IMR-90 (cell line): ENCODE results near the gene TP63. TPM values are rescaled to one million over a fixed set of nuclear protein-coding genes. Genes with fewer than 3 reads are reported as not detected.

Source experiments
- ATAC-seq: fragments of 200-7000 bp; cut with Tn5 transposase; 2 replicates; pipeline ENCODE4 v1.9.1; 2020; ENCODE audit warnings: low read depth, mild to moderate bottlenecking, moderate library complexity
- BruUV-seq: library from RNA; stranded (reverse); fragments of 400-500 nt; replicated peaks from 2 replicates; lab custom pipeline; 2021; lab: Mats Ljungman, UMichigan
- CTCF ChIA-PET: fragments of 300-600 bp; formaldehyde crosslinking; extraction: SDS; loops from one replicate; lab custom pipeline; 2021; ENCODE audit warnings: antibody characterized with exemption; lab: Yijun Ruan, JAX
- POLR2A ChIA-PET: fragments of 300-600 bp; sonication (Branson Sonifier 250); formaldehyde crosslinking; loops from one replicate; lab custom pipeline; 2022; ENCODE audit warnings: antibody characterized with exemption; ENCODE audit not compliant: unreplicated experiment; lab: Charles Lee
- DNase-seq: peaks from one replicate; pipeline ENCODE4 v3.0.0; 2013
- H2AFZ ChIP-seq: replicated peaks from 2 replicates; pipeline ENCODE3; 2013; ENCODE audit warnings: low read length, mild to moderate bottlenecking; ENCODE audit not compliant: poor library complexity
- H2AK5ac ChIP-seq: 2 replicates; pipeline ENCODE4 v1.6.1; 2013; ENCODE audit warnings: low read depth, low read length, inconsistent platforms
- H2AK9ac ChIP-seq: replicated peaks from 2 replicates; pipeline ENCODE3; 2013; ENCODE audit warnings: mild to moderate bottlenecking, low read depth, low read length, moderate library complexity; ENCODE audit not compliant: poor library complexity
- H2BK120ac ChIP-seq: 2 replicates; pipeline ENCODE4 v1.6.1; 2013; ENCODE audit warnings: low read depth, low read length, inconsistent platforms
- H2BK15ac ChIP-seq: 3 replicates; pipeline ENCODE4 v1.6.1; 2013; ENCODE audit warnings: low read depth, low read length, inconsistent platforms
- H2BK20ac ChIP-seq: 2 replicates; pipeline ENCODE4 v1.6.1; 2013; ENCODE audit warnings: low read depth, mild to moderate bottlenecking, inconsistent platforms, low read length, moderate library complexity
- H2BK5ac ChIP-seq: 2 replicates; pipeline ENCODE4 v1.6.1; 2013; ENCODE audit warnings: mild to moderate bottlenecking, low read depth, low read length, inconsistent platforms; ENCODE audit not compliant: poor library complexity, severe bottlenecking
- H3K14ac ChIP-seq: replicated peaks from 2 replicates; pipeline ENCODE4 v1.6.1; 2013; ENCODE audit warnings: low read depth, low read length, inconsistent platforms
- H3K18ac ChIP-seq: 2 replicates; pipeline ENCODE4 v1.6.1; 2013; ENCODE audit warnings: low read depth, low read length, control low read depth
- H3K23ac ChIP-seq: 2 replicates; pipeline ENCODE4 v1.6.1; 2013; ENCODE audit warnings: low read depth, low read length, inconsistent platforms
- H3K27ac ChIP-seq: 2 replicates; pipeline ENCODE4 v1.5.1; 2013; ENCODE audit warnings: mild to moderate bottlenecking, control low read depth, low read length; ENCODE audit not compliant: insufficient read depth
- H3K27me3 ChIP-seq: 2 replicates; pipeline ENCODE4 v1.6.1; 2013; ENCODE audit warnings: low read length; ENCODE audit not compliant: control insufficient read depth, insufficient read depth
- H3K36me3 ChIP-seq: 2 replicates; pipeline ENCODE4 v1.6.1; 2013; ENCODE audit warnings: low read length, mixed read lengths; ENCODE audit not compliant: control insufficient read depth, insufficient read depth
- H3K4ac ChIP-seq: 2 replicates; pipeline ENCODE4 v1.6.1; 2013; ENCODE audit warnings: low read depth, low read length, inconsistent platforms
- H3K4me1 ChIP-seq: 2 replicates; pipeline ENCODE4 v1.6.1; 2013; ENCODE audit warnings: low read length, mixed read lengths; ENCODE audit not compliant: control insufficient read depth, insufficient read depth
- H3K4me2 ChIP-seq: 2 replicates; pipeline ENCODE4 v1.6.1; 2013; ENCODE audit warnings: low read depth, mild to moderate bottlenecking, control low read depth, low read length, moderate library complexity
- H3K4me3 ChIP-seq: 2 replicates; pipeline ENCODE4 v1.5.1; 2013; ENCODE audit warnings: low read depth, mild to moderate bottlenecking, control low read depth, low read length, moderate library complexity; ENCODE audit not compliant: insufficient read depth
- H3K56ac ChIP-seq: 2 replicates; pipeline ENCODE4 v1.6.1; 2013; ENCODE audit warnings: low read length, inconsistent platforms; ENCODE audit not compliant: insufficient read depth; ENCODE audit errors: extremely low read depth
- H3K79me1 ChIP-seq, 2 experiments: 2 replicates each; pipeline ENCODE4 v1.6.1; 2013; ENCODE audit warnings: low read length in 2 of 2, inconsistent platforms in 1 of 2, low read depth in 1 of 2
- H3K9ac ChIP-seq: 2 replicates; pipeline ENCODE4 v1.6.1; 2013; ENCODE audit warnings: low read depth, low read length, control low read depth
- H3K9me1 ChIP-seq: 2 replicates; pipeline ENCODE4 v1.6.1; 2013; ENCODE audit warnings: low read length, inconsistent platforms; ENCODE audit not compliant: insufficient read depth
- H3K9me3 ChIP-seq: 2 replicates; pipeline ENCODE4 v1.6.1; 2013; ENCODE audit warnings: low read length; ENCODE audit not compliant: control insufficient read depth, insufficient read depth
- H4K20me1 ChIP-seq: 2 replicates; pipeline ENCODE4 v1.6.1; 2013; ENCODE audit warnings: low read length, inconsistent platforms; ENCODE audit not compliant: insufficient read depth
- H4K5ac ChIP-seq: 2 replicates; pipeline ENCODE4 v1.6.1; 2013; ENCODE audit warnings: mild to moderate bottlenecking, low read depth, low read length, control low read depth
- H4K8ac ChIP-seq, 2 experiments: 2 replicates each; pipeline ENCODE4 v1.6.1; 2013; ENCODE audit warnings: low read depth in 2 of 2, low read length in 2 of 2, control low read depth in 1 of 2, inconsistent platforms in 1 of 2
- H4K91ac ChIP-seq: 2 replicates; pipeline ENCODE4 v1.6.1; 2013; ENCODE audit warnings: low read depth, low read length, inconsistent platforms; ENCODE audit not compliant: insufficient read depth
- BHLHE40 ChIP-seq: fragments of 150-350 bp; IDR thresholded peaks from 2 replicates; pipeline ENCODE4 v1.6.1; 2016; ENCODE audit warnings: mild to moderate bottlenecking, low read depth, low read length
- CHD1 ChIP-seq: IDR thresholded peaks from 2 replicates; pipeline ENCODE4 v1.6.1; 2012; ENCODE audit warnings: low read depth, low read length, improper control_type of control experiment
- CTCF ChIP-seq: conservative IDR thresholded peaks from 2 replicates; pipeline ENCODE4 v1.5.1; 2012; ENCODE audit warnings: mild to moderate bottlenecking, low read depth, low read length, improper control_type of control experiment
- ELK1 ChIP-seq: fragments of 150-350 bp; IDR thresholded peaks from 2 replicates; pipeline ENCODE4 v1.6.1; 2016; ENCODE audit warnings: low read depth, mild to moderate bottlenecking, low read length, moderate library complexity, borderline replicate concordance
- FOS ChIP-seq: fragments of 150-350 bp; IDR thresholded peaks from 2 replicates; pipeline ENCODE4 v1.6.1; 2016; ENCODE audit warnings: low read depth, low read length
- MAFK ChIP-seq: IDR thresholded peaks from 2 replicates; pipeline ENCODE4 v1.6.1; 2012; ENCODE audit warnings: low read depth, low read length, improper control_type of control experiment
- MAZ ChIP-seq: IDR thresholded peaks from 2 replicates; pipeline ENCODE4 v1.6.1; 2012; ENCODE audit warnings: low read depth, mild to moderate bottlenecking, low read length, improper control_type of control experiment, moderate library complexity, borderline replicate concordance
- MXI1 ChIP-seq: IDR thresholded peaks from 2 replicates; pipeline ENCODE4 v1.6.1; 2012; ENCODE audit warnings: low read depth, mild to moderate bottlenecking, low read length, moderate library complexity, borderline replicate concordance
- POLR2A ChIP-seq: IDR thresholded peaks from 2 replicates; pipeline ENCODE4 v1.6.1; 2012; ENCODE audit warnings: mild to moderate bottlenecking, low read depth, low read length
- RAD21 ChIP-seq: IDR thresholded peaks from 2 replicates; pipeline ENCODE4 v1.6.1; 2012; ENCODE audit warnings: low read length, improper control_type of control experiment
- RFX5 ChIP-seq: IDR thresholded peaks from 2 replicates; pipeline ENCODE4 v1.8.0; 2012; ENCODE audit warnings: low read depth, mild to moderate bottlenecking, low read length, moderate library complexity
- WGBS, 2 experiments: methylation state at CpG; one replicate each; pipeline versions ENCODE4 v1.1.5 to v1.1.7; 2013; ENCODE audit warnings: missing lambda C conversion rate in 2 of 2; ENCODE audit not compliant: insufficient read length in 1 of 2; ENCODE audit errors: extremely low coverage in 2 of 2; 5-methylcytosine and 5-hydroxymethylcytosine counted together
- dilution Hi-C: fragments of 300-500 bp; cut with HindIII; formaldehyde crosslinking; loops from one replicate; pipeline ENCODE4 v1.14.3; 2018; ENCODE audit warnings: low sequenced_read_pairs; ENCODE audit not compliant: unreplicated experiment
- in situ Hi-C: fragments of 300-500 bp; cut with MboI; formaldehyde crosslinking; loops from 3 replicates; pipeline ENCODE4 v1.14.3; 2019; ENCODE audit warnings: low sequenced_read_pairs, inconsistent platforms, mixed read lengths
- intact Hi-C: fragments of 100-400 bp; cut with micrococcal nuclease; formaldehyde crosslinking; loops from 2 replicates; pipeline ENCODE4 v1.10.0; 2022
- polyA plus RNA-seq, 3 experiments: library from polyadenylated mRNA; depleted of rRNA; stranded (reverse); fragments of >200 nt; gene quantifications; 2 replicates each; pipeline ENCODE4 v1.2.3, GENCODE V29; 2012; ENCODE audit warnings: low replicate concordance in 1 of 3
- total RNA-seq: library from RNA; depleted of rRNA; stranded (reverse); fragments of >200 nt; gene quantifications from 2 replicates; pipeline ENCODE4 v1.2.3, GENCODE V29; 2012

TP63 gene
- total and polyA plus RNA-seq, 2 of the 4 experiments (the other 2 are of a cell fraction) = not detected

GRCh38 chr3:189582179-189582578 lies 49.0 kb upstream of the TP63 start:
- dilution Hi-C loops = no loop called here

More at GRCh38 chr3:189582179-189582578, 49.0 kb upstream of the TP63 start:
- Histone ChIP-seq H3K9me1 (no peaks in the 10 kb centered on the region), H3K36me3 (no peaks in the 10 kb centered on the region), H3K18ac (no peak overlapping the region), H2BK15ac (no peak overlapping the region), H4K20me1 (no peaks in the 10 kb centered on the region), H4K91ac (no peak overlapping the region), H3K79me1 (no peaks in the 10 kb centered on the region), H3K4ac (no peak overlapping the region), H3K23ac (no peak overlapping the region), H4K5ac (no peak overlapping the region), H2BK5ac (no peak overlapping the region), H3K4me1 (no peaks in the 10 kb centered on the region), H3K27ac (no peak overlapping the region), H3K4me2 (no peak overlapping the region), H3K9me3 (no peaks in the 10 kb centered on the region), H3K4me3 (no peak overlapping the region), H3K27me3 (no peaks in the 10 kb centered on the region), H3K14ac (no peak overlapping the region), H2AK9ac (no peak overlapping the region), H3K56ac (no peak overlapping the region), H2BK20ac (no peak overlapping the region), H3K9ac (no peak overlapping the region), H4K8ac (no peak overlapping the region), H2BK120ac (no peak overlapping the region), H2AK5ac (no peak overlapping the region), H2AFZ (no peak overlapping the region)
- DNase-seq = no peak
- ChIA-PET CTCF (no interaction called here), POLR2A (no interaction called here)
- intact Hi-C loops = no loop called here
- TF ChIP-seq RAD21 (no peak), MAZ (no peak), MXI1 (no peak), FOS (no peak), MAFK (no peak), POLR2A (no peak), BHLHE40 (no peak), CTCF (no peak), RFX5 (no peak), CHD1 (no peak), ELK1 (no peak)
- in situ Hi-C loops = no loop called here
- WGBS, 2 experiments = no CpG with 5 or more reads among the region's 3 CpGs
- BruUV-seq = no TSS peak
- ATAC-seq = no peak
